HepG2 (cell line): ENCODE data around the gene ANO1. TPM values are rescaled to one million over a fixed set of nuclear protein-coding genes. Genes with fewer than 3 reads are reported as not detected.

Experiments
- ATAC-seq: fragments of 200-7000 bp; cut with Tn5 transposase; 3 replicates; pipeline ENCODE4 v1.9.1; 2020; ENCODE audit warnings: mild to moderate bottlenecking, moderate library complexity
- BruUV-seq: library from RNA; stranded (reverse); fragments of 400-500 nt; replicated peaks from 2 replicates; lab custom pipeline; 2021; lab: Mats Ljungman, UMichigan
- CTCF ChIA-PET: fragments of 300-600 bp; formaldehyde crosslinking; extraction: SDS; loops from one replicate; lab custom pipeline; 2021; ENCODE audit warnings: low total read pairs, inconsistent platforms, low intra/inter-chr PET ratio; lab: Yijun Ruan, JAX
- POLR2A ChIA-PET: fragments of 350-600 bp; sonication (Branson Sonifier 250); formaldehyde crosslinking; loops from one replicate; lab custom pipeline; 2020; ENCODE audit warnings: antibody characterized with exemption, inconsistent platforms; lab: Yijun Ruan, JAX
- DNase-seq: peaks from one replicate; pipeline ENCODE4 v3.0.0-alpha.2; 2015; ENCODE audit warnings: low spot score
- FAIRE-seq: peaks from 3 replicates; lab custom pipeline; 2011; peaks lifted over from hg19 to GRCh38; lab: Jason Lieb, UNC
- H2AFZ ChIP-seq: one replicate; pipeline ENCODE4 v1.6.1; 2011; ENCODE audit warnings: low read length, inconsistent platforms
- H3K27ac ChIP-seq: fragments of 300-600 bp; 3 replicates; pipeline ENCODE4 v1.8.0; 2011; ENCODE audit warnings: mixed run types, mild to moderate bottlenecking, mixed read lengths, low read length, inconsistent platforms; ENCODE audit not compliant: insufficient read depth; ENCODE audit errors: extremely low read length
- H3K27me3 ChIP-seq, 2 experiments: fragments of 200-600 bp in 1 of 2; 2 replicates in 1 of 2; 3 replicates in 1 of 2; pipeline versions ENCODE4 v1.6.0 to v1.8.0; 2011; ENCODE audit warnings: low read length in 2 of 2, mild to moderate bottlenecking in 2 of 2, moderate library complexity in 2 of 2, inconsistent platforms in 1 of 2; ENCODE audit not compliant: insufficient read depth in 2 of 2, control insufficient read depth in 1 of 2
- H3K36me3 ChIP-seq, 2 experiments: fragments of 200-600 bp in 1 of 2; replicated peaks in 1 of 2; 2 replicates in 1 of 2; 3 replicates in 1 of 2; pipeline versions ENCODE4 v1.5.1 to v1.8.0; 2011; ENCODE audit warnings: low read length in 2 of 2, inconsistent platforms in 1 of 2; ENCODE audit not compliant: insufficient read depth in 2 of 2, control insufficient read depth in 1 of 2
- H3K4me1 ChIP-seq: 2 replicates; pipeline ENCODE4 v1.5.1; 2012; ENCODE audit warnings: low read length, inconsistent platforms; ENCODE audit not compliant: insufficient read depth
- H3K4me2 ChIP-seq: 2 replicates; pipeline ENCODE4 v1.6.0; 2011; ENCODE audit warnings: low read depth, low read length, inconsistent platforms
- H3K4me3 ChIP-seq, 3 experiments: fragments of 200-600 bp in 1 of 3; sonication (generic), shearing (Covaris generic) in 1 of 3; replicated peaks in 1 of 3; 2 replicates each; pipeline ENCODE4 v1.5.1; 2011 to 2016; ENCODE audit warnings: low read length in 3 of 3, inconsistent platforms in 2 of 3, low read depth in 2 of 3, mild to moderate bottlenecking in 2 of 3, control low read depth in 1 of 3, mixed read lengths in 1 of 3; ENCODE audit not compliant: insufficient read depth in 1 of 3
- H3K79me2 ChIP-seq: one replicate; pipeline ENCODE4 v1.6.1; 2011; ENCODE audit warnings: low read length, inconsistent platforms; ENCODE audit not compliant: insufficient read depth
- H3K9ac ChIP-seq: 2 replicates; pipeline ENCODE4 v1.6.0; 2011; ENCODE audit warnings: mild to moderate bottlenecking, low read depth, low read length, inconsistent platforms; ENCODE audit not compliant: insufficient read depth
- H3K9me3 ChIP-seq: 2 replicates; pipeline ENCODE4 v1.5.1; 2012; ENCODE audit warnings: mild to moderate bottlenecking, low read length
- H4K20me1 ChIP-seq: 2 replicates; pipeline ENCODE4 v1.6.0; 2011; ENCODE audit warnings: inconsistent platforms, mild to moderate bottlenecking, low read length, moderate library complexity; ENCODE audit not compliant: insufficient read depth
- HIVEP1 ChIP-seq: sonication (generic); formaldehyde crosslinking; IDR thresholded peaks from 2 replicates; pipeline ENCODE4 v1.4.0; 2020; ENCODE audit warnings: mild to moderate bottlenecking, missing genetic modification reagents
- NAIF1 ChIP-seq: sonication (generic); formaldehyde crosslinking; IDR thresholded peaks from 2 replicates; pipeline ENCODE4 v1.5.0; 2020; ENCODE audit warnings: mild to moderate bottlenecking, missing genetic modification reagents, borderline replicate concordance
- ZNF18 ChIP-seq: sonication (generic); formaldehyde crosslinking; IDR thresholded peaks from 2 replicates; pipeline ENCODE4 v1.8.0; 2022; ENCODE audit warnings: mild to moderate bottlenecking, missing genetic modification reagents; ENCODE audit not compliant: insufficient replicate concordance
- ZNF343 ChIP-seq: sonication (generic); formaldehyde crosslinking; IDR thresholded peaks from 2 replicates; pipeline ENCODE4 v1.4.0; 2020; ENCODE audit warnings: mild to moderate bottlenecking, missing genetic modification reagents
- ZNF451 ChIP-seq: sonication (generic); formaldehyde crosslinking; IDR thresholded peaks from 2 replicates; pipeline ENCODE4 v1.5.0; 2020; ENCODE audit warnings: mild to moderate bottlenecking, missing genetic modification reagents
- ZNF609 ChIP-seq: sonication (generic); formaldehyde crosslinking; IDR thresholded peaks from 2 replicates; pipeline ENCODE4 v1.4.0; 2020; ENCODE audit warnings: mild to moderate bottlenecking, missing genetic modification reagents, borderline replicate concordance
- ZNF615 ChIP-seq: sonication (generic); formaldehyde crosslinking; IDR thresholded peaks from 2 replicates; pipeline ENCODE4 v1.5.0; 2020; ENCODE audit warnings: mild to moderate bottlenecking, missing genetic modification reagents, borderline replicate concordance
- ZNF766 ChIP-seq: sonication (generic); formaldehyde crosslinking; IDR thresholded peaks from 2 replicates; pipeline ENCODE4 v1.5.0; 2020; ENCODE audit warnings: missing genetic modification reagents, borderline replicate concordance
- ZSCAN31 ChIP-seq: sonication (generic); formaldehyde crosslinking; IDR thresholded peaks from 2 replicates; pipeline ENCODE4 v1.5.0; 2020; ENCODE audit warnings: low read depth, mild to moderate bottlenecking, missing genetic modification reagents
- WGBS: methylation state at CpG from one replicate; pipeline ENCODE4 v1.1.6; 2017; ENCODE audit warnings: low lambda C conversion rate; 5-methylcytosine and 5-hydroxymethylcytosine counted together
- in situ Hi-C: cut with HindIII; loops from 2 replicates; pipeline ENCODE4 v1.10.0; 2017; ENCODE audit warnings: low pct_unique_long_range_greater_than_20kb; ENCODE audit not compliant: extremely low pct_ligation_motif_present
- intact Hi-C: fragments of 100-400 bp; cut with micrococcal nuclease; formaldehyde crosslinking; loops from one replicate; pipeline ENCODE4 v1.10.0; 2022; ENCODE audit not compliant: unreplicated experiment
- polyA plus RNA-seq, 8 experiments: library from polyadenylated mRNA; depleted of rRNA in 3 of 8; stranded (reverse) in 7 of 8; unstranded in 1 of 8; fragments of >200 nt; fragmentation: Illumina TruSeq in 4 of 8; extraction: Trizol in 4 of 8; gene quantifications; 2 replicates each; pipeline versions ENCODE4 v1.2.1 to v1.2.3, GENCODE V29; 2011 to 2016; ENCODE audit warnings: low read depth in 4 of 8, missing spikeins in 1 of 8, mixed read lengths in 1 of 8; ENCODE audit not compliant: insufficient read depth in 1 of 8
- total RNA-seq, 5 experiments: library from RNA; depleted of rRNA; stranded (reverse); fragments of >200 nt; fragmentation: Illumina TruSeq; extraction: Trizol; gene quantifications; 2 replicates each; pipeline ENCODE4 v1.2.3, GENCODE V29; 2016; ENCODE audit warnings: low read depth in 1 of 5
- TF ChIP-seq, protein P1 (sequence below): sonication (generic); formaldehyde crosslinking; IDR thresholded peaks from 2 replicates; pipeline ENCODE4 v1.4.0; 2020; ENCODE audit warnings: missing genetic modification reagents

Gene ANO1
- total and polyA plus RNA-seq, 2 of the 13 experiments (the other 11 are each of a cell fraction or from before 2014, with no cell fraction given), result not detected

GRCh38 chr11:70106757-70107156 is 28.6 kb downstream of the ANO1 start:
- Histone ChIP-seq H3K9me3 (no peaks in the 10 kb centered on the region), H2AFZ (no peak overlapping the region), H3K27me3 (peaks cover 17 to 78% of the 10 kb centered on the region in 2 experiments), H3K27ac (no peak overlapping the region), H4K20me1 (0 out of 2 replicates have a peak, but pooled peaks cover 2% of the 10 kb centered on the region), H3K4me1 (no peaks in the 10 kb centered on the region), H3K36me3 (no peaks in the 10 kb centered on the region), H3K79me2 (no peaks in the 10 kb centered on the region), H3K4me3 (no peak overlapping the region), H3K4me2 (no peak overlapping the region), H3K9ac (no peak overlapping the region)
- WGBS, result 10% methylated on average over 5 of the region's 5 CpGs
- no peak for DNase-seq
- no peak for ATAC-seq
- no peak for FAIRE-seq
- in situ Hi-C loops, result no loop called here
- CTCF ChIA-PET, result no interaction called here
- intact Hi-C loops, result no loop called here
- POLR2A ChIA-PET, result no interaction called here
- BruUV-seq, result no TSS peak
- TF ChIP-seq, protein P1, sequence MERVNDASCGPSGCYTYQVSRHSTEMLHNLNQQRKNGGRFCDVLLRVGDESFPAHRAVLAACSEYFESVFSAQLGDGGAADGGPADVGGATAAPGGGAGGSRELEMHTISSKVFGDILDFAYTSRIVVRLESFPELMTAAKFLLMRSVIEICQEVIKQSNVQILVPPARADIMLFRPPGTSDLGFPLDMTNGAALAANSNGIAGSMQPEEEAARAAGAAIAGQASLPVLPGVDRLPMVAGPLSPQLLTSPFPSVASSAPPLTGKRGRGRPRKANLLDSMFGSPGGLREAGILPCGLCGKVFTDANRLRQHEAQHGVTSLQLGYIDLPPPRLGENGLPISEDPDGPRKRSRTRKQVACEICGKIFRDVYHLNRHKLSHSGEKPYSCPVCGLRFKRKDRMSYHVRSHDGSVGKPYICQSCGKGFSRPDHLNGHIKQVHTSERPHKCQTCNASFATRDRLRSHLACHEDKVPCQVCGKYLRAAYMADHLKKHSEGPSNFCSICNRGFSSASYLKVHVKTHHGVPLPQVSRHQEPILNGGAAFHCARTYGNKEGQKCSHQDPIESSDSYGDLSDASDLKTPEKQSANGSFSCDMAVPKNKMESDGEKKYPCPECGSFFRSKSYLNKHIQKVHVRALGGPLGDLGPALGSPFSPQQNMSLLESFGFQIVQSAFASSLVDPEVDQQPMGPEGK, result no peak
- TF ChIP-seq HIVEP1 (CRISPR knock-in tag), result no peak
- no peak for TF ChIP-seq NAIF1 (CRISPR knock-in tag)
- TF ChIP-seq ZSCAN31 (CRISPR knock-in tag), result no peak
- TF ChIP-seq ZNF18 (CRISPR knock-in tag), result no peak
- no peak for TF ChIP-seq ZNF615 (CRISPR knock-in tag)
- TF ChIP-seq ZNF343 (CRISPR knock-in tag), result no peak
- no peak for TF ChIP-seq ZNF609 (CRISPR knock-in tag)
- TF ChIP-seq ZNF451, result no peak
- TF ChIP-seq ZNF766 (CRISPR knock-in tag), result no peak
